T-helper 17 cell (primary cell): ENCODE data around the gene WDR53. TPM values are rescaled to one million over a fixed set of nuclear protein-coding genes. Genes with fewer than 3 reads are reported as not detected.
A peak's percentile ranks its signal among the peaks of the same experiment; 100 is the strongest.
"Not testable (repeated sequence)": the region's sequence is repeated elsewhere in the genome, so short reads cannot be mapped to it uniquely, and the experiment has no call there.

Experiments used
- ATAC-seq: fragments of 150-1000 bp; cut with Tn5 transposase; 2 replicates; pipeline ENCODE4 v1.10.0; 2021; ENCODE audit warnings: mild to moderate bottlenecking, moderate library complexity
- DNase-seq, 3 donors: peaks; one replicate each; pipeline versions ENCODE4 v3.0.0 to v3.0.0-alpha.2; 2020 to 2021
- H3K9me3 ChIP-seq: one replicate; pipeline ENCODE4 v1.7.0; 2013; ENCODE audit warnings: low read length, mild to moderate bottlenecking; ENCODE audit not compliant: control insufficient read depth, poor library complexity, severe bottlenecking
- H3K27ac Mint-ChIP-seq: one replicate; pipeline ENCODE4 v1.8.0; 2022; ENCODE audit warnings: mild to moderate bottlenecking, moderate library complexity, mixed read lengths
- H3K27me3 Mint-ChIP-seq: one replicate; pipeline ENCODE4 v1.8.0; 2022; ENCODE audit warnings: mixed read lengths
- H3K36me3 Mint-ChIP-seq: one replicate; pipeline ENCODE4 v1.8.0; 2022; ENCODE audit warnings: low read depth, mixed read lengths
- H3K4me1 Mint-ChIP-seq: one replicate; pipeline ENCODE4 v1.8.0; 2022; ENCODE audit warnings: mild to moderate bottlenecking, mixed read lengths
- H3K4me3 Mint-ChIP-seq: one replicate; pipeline ENCODE4 v1.8.0; 2022; ENCODE audit warnings: mild to moderate bottlenecking, moderate library complexity, mixed read lengths
- total RNA-seq, 4 donors: library from RNA in 2 of 4; stranded (reverse) in 2 of 4; gene quantifications; one replicate each; pipeline ENCODE4 v1.2.3 and lab custom pipeline; 2022 to 2026

Gene WDR53
- total RNA-seq, 2 donors from 2014 or later: 18.1 to 29.6 TPM

GRCh38 chr3:196524527-196524926, 43.8 kb downstream of the WDR53 start:
- peaks cover 5% of the 10 kb centered on the region for H3K9me3 ChIP-seq
- no peaks in the 10 kb centered on the region for H3K4me1 Mint-ChIP-seq
- H3K4me3 Mint-ChIP-seq: no peak overlapping the region
- DNase-seq: no peak
- H3K27ac Mint-ChIP-seq: no peak overlapping the region
- H3K27me3 Mint-ChIP-seq: no peaks in the 10 kb centered on the region
- no peaks in the 10 kb centered on the region for H3K36me3 Mint-ChIP-seq
- no peak for ATAC-seq

- H3K4me3 Mint-ChIP-seq: no peak overlapping the region
- no peaks in the 10 kb centered on the region for H3K4me1 Mint-ChIP-seq
- ATAC-seq (no peak), DNase-seq (no peak)
- H3K27ac Mint-ChIP-seq: no peak overlapping the region
- H3K27me3 Mint-ChIP-seq: no peaks in the 10 kb centered on the region
- H3K36me3 Mint-ChIP-seq: no peaks in the 10 kb centered on the region
- peaks cover 5% of the 10 kb centered on the region for H3K9me3 ChIP-seq
Observed at GRCh38 chr3:196523841-196524240, 44.5 kb downstream of the WDR53 start.

GRCh38 chr3:196521291-196521690, 47.1 kb downstream of the WDR53 start:
- not testable (repeated sequence) for ATAC-seq, DNase-seq, H3K27ac Mint-ChIP-seq, H3K4me1 Mint-ChIP-seq, H3K36me3 Mint-ChIP-seq, H3K9me3 ChIP-seq, H3K27me3 Mint-ChIP-seq, H3K4me3 Mint-ChIP-seq

- Mint-ChIP-seq H3K27ac (no peak overlapping the region), H3K4me3 (no peak overlapping the region), H3K27me3 (no peaks in the 10 kb centered on the region), H3K36me3 (no peaks in the 10 kb centered on the region), H3K4me1 (peaks cover 2% of the 10 kb centered on the region)
- DNase-seq (no peak), ATAC-seq (no peak)
- peaks cover 8% of the 10 kb centered on the region for H3K9me3 ChIP-seq
Observed at GRCh38 chr3:196519718-196520082, 48.7 kb downstream of the WDR53 start.

GRCh38 chr3:196518966-196519717, 49.2 kb downstream of the WDR53 start:
- ATAC-seq (peak; percentile 63), DNase-seq (peak; percentile 29 to 59 (median 31))
- Mint-ChIP-seq H3K27ac (no peak overlapping the region), H3K4me1 (peaks cover 2% of the 10 kb centered on the region), H3K36me3 (no peaks in the 10 kb centered on the region), H3K4me3 (no peak overlapping the region), H3K27me3 (no peaks in the 10 kb centered on the region)
- H3K9me3 ChIP-seq: peaks cover 8% of the 10 kb centered on the region

- no peaks in the 10 kb centered on the region for H3K27me3 Mint-ChIP-seq
- no peak for DNase-seq
- no peaks in the 10 kb centered on the region for H3K36me3 Mint-ChIP-seq
- no peak overlapping the region for H3K4me3 Mint-ChIP-seq
- H3K27ac Mint-ChIP-seq: no peak overlapping the region
- H3K4me1 Mint-ChIP-seq: peaks cover 2% of the 10 kb centered on the region
- no peak for ATAC-seq
- peaks cover 8% of the 10 kb centered on the region for H3K9me3 ChIP-seq
Observed at GRCh38 chr3:196517919-196518318, 50.4 kb downstream of the WDR53 start.

GRCh38 chr3:196517162-196517800, 51.1 kb downstream of the WDR53 start:
- ATAC-seq (no peak), DNase-seq (no peak)
- H3K27me3 Mint-ChIP-seq: no peaks in the 10 kb centered on the region
- H3K36me3 Mint-ChIP-seq: no peaks in the 10 kb centered on the region
- H3K4me3 Mint-ChIP-seq: no peak overlapping the region
- peaks cover 2% of the 10 kb centered on the region for H3K4me1 Mint-ChIP-seq
- H3K27ac Mint-ChIP-seq: no peak overlapping the region
- peaks cover 8% of the 10 kb centered on the region for H3K9me3 ChIP-seq

- peaks cover 5% of the 10 kb centered on the region for H3K9me3 ChIP-seq
- Mint-ChIP-seq H3K36me3 (no peaks in the 10 kb centered on the region), H3K27ac (no peak within 1 kb of the TSS), H3K4me1 (peaks cover 8% of the 10 kb centered on the region), H3K27me3 (no peaks in the 10 kb centered on the region), H3K4me3 (no peak within 1 kb of the TSS)
- DNase-seq (no peak), ATAC-seq (no peak)
Observed at GRCh38 chr3:196514913-196515621, 53.3 kb downstream of the WDR53 start, which contains the start of gene SMCO1. TSS of gene SMCO1 (minus strand) at chr3:196515346. CDS start at chr3:196515209, 137 bp downstream.

- no peaks in the 10 kb centered on the region for H3K27me3 Mint-ChIP-seq
- no peaks in the 10 kb centered on the region for H3K36me3 Mint-ChIP-seq
- no peak overlapping the region for H3K27ac Mint-ChIP-seq
- H3K4me3 Mint-ChIP-seq: no peak overlapping the region
- H3K9me3 ChIP-seq: peaks cover 3% of the 10 kb centered on the region
- peaks cover 8% of the 10 kb centered on the region for H3K4me1 Mint-ChIP-seq
- ATAC-seq: no peak
- no peak for DNase-seq
Observed at GRCh38 chr3:196514350-196514716, 54.0 kb downstream of the WDR53 start.

- Mint-ChIP-seq H3K27ac (no peak overlapping the region), H3K4me3 (no peak overlapping the region), H3K4me1 (peaks cover 8% of the 10 kb centered on the region), H3K27me3 (no peaks in the 10 kb centered on the region), H3K36me3 (no peaks in the 10 kb centered on the region)
- ATAC-seq: no peak
- H3K9me3 ChIP-seq: peaks cover 3% of the 10 kb centered on the region
- DNase-seq: no peak
Observed at GRCh38 chr3:196513697-196514349, 54.5 kb downstream of the WDR53 start.

GRCh38 chr3:196511646-196512425, 56.5 kb downstream of the WDR53 start:
- peak; percentile 75 for ATAC-seq
- H3K27me3 Mint-ChIP-seq, DNase-seq, H3K9me3 ChIP-seq, H3K4me1 Mint-ChIP-seq, H3K36me3 Mint-ChIP-seq: not testable (repeated sequence)
- Mint-ChIP-seq H3K27ac (peak overlapping the region; percentile 74), H3K4me3 (peak overlapping the region; percentile 16)

- not testable (repeated sequence) for H3K36me3 Mint-ChIP-seq, H3K4me3 Mint-ChIP-seq, ATAC-seq
Observed at GRCh38 chr3:196511108-196511507, 57.2 kb downstream of the WDR53 start.

More at GRCh38 chr3:196511108-196511507, 57.2 kb downstream of the WDR53 start:
- not testable (repeated sequence) for DNase-seq, H3K27ac Mint-ChIP-seq, H3K4me1 Mint-ChIP-seq, H3K27me3 Mint-ChIP-seq, H3K9me3 ChIP-seq
